NCI-H1105 treated with DMSO at 0.1 percent for 48 hours (cell line): ENCODE measurements around the gene PTPRM.

Source experiments
- DNase-seq: peaks from one replicate; lab custom pipeline; 2025; lab: John Stamatoyannopoulos, UW

The PTPRM gene

GRCh38 chr18:7567474-7568425 is 634 bp downstream of the PTPRM start:
- DNase-seq = peak; percentile 5

GRCh38 chr18:7568426-7568825 is 1.3 kb downstream of the PTPRM start:
- DNase-seq = no peak

- no peak for DNase-seq
Observed at GRCh38 chr18:7571626-7572025, 4.5 kb downstream of the PTPRM start.

GRCh38 chr18:7572822-7573221 is 5.7 kb downstream of the PTPRM start:
- no peak for DNase-seq

DNA sequence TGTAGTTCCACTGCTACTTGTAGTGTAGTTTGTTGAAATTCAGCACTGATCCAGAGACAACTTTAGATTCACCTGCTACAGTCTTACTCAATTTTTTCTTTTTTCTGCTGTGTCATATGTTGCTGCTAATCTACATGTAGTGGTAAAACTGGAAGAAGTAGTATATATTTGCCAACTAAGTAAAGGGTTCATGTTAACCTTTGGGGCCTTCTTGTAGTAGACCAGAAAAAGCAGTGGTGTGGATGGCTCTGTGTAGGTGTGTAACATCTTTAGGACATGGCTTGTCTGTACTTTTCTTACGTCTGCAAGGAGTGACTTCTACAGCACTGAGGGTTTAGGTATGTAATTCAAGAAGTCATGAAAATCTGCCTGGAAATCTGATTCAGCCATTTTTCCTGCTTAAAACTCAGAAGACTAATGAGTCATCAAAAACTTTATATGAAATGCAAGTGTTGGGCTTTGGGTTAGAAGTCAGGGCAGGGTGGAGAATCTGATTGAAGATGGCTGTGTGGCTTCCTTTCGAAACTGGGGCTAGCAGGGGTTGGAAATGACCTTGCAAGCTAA is 8.4 kb downstream of the PTPRM start:
- no peak for DNase-seq

GRCh38 chr18:7576077-7576476 is 9.0 kb downstream of the PTPRM start:
- DNase-seq = no peak

DNA sequence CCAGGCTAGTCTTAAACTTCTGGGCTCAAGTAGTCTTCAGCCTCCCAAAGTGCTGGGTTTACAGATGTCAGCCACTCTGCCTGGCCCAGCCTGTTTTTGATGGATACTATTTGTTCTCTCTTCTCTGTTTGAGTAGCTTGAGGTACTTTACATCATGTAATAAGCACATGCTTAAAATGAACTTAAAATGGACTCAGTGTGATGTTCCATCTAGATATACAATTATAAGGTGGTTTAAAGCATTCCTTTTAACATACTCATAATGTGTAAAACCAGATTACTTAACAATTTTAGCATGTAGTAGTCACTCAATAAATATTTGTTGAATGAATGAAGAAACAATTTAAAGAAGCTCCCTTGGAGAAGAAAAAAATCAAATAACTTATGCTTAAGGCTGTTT is 9.6 kb downstream of the PTPRM start:
- DNase-seq = no peak

DNA sequence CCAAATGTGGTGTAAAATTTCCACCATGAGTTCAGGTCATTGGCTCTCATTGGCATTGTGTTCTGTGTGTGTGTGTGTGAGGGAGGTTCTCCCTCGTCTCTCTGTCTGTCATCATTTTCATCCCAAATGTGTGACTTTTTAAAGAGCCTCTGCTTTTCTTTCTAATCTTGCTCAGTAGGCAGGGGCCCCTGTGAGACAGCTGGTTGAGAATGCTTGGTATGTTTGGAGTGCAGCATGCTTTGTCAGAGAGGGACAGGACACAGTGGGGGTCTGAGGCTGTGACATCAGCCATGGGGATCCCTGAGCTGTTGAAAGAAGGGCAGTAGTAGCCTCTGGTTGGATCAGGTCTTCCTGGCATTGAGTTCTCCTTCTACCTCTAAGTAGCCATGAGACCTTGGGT is 10.6 kb downstream of the PTPRM start:
- DNase-seq = no peak

- no peak for DNase-seq
Observed at GRCh38 chr18:7579176-7579917, 12.2 kb downstream of the PTPRM start.

DNA sequence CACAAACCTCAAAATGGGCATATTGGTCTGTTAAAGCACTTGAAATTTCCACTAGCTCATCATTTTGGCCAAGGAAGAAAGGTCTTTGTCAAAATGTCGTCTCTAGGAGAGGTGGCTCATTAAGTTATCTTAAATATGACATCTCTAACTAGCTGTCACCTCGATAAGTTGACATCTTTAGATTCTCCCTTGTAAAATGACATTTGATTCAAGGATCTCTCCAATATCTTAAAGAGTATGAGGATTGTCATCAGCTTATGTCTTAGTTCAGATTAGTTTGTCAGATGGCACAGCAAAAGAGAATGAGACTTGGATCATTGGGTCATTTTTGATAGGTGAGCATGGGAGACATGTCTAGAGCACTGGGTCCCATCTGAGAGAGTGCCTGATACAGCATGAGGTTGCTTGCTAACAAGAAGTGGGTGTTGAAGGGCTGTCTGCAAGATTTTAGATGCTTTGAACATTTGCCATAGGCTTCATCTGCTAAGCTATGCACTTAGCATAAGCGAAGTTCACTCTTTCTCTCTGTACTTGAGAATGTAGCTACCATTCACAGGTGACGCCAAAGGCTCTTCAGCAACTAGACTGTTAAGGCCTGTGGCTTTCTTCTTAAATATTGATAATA is 12.9 kb downstream of the PTPRM start:
- no peak for DNase-seq

- no peak for DNase-seq
Observed at GRCh38 chr18:7584646-7585275, 17.6 kb downstream of the PTPRM start.

- no peak for DNase-seq
Observed at GRCh38 chr18:7585276-7585670, 18.2 kb downstream of the PTPRM start.

GRCh38 chr18:7586379-7586778 is 19.3 kb downstream of the PTPRM start:
- DNase-seq = no peak

- DNase-seq = no peak
Observed at GRCh38 chr18:7590826-7591560, 23.9 kb downstream of the PTPRM start.

- no peak for DNase-seq
Observed at GRCh38 chr18:7592305-7593071, 25.4 kb downstream of the PTPRM start.

GRCh38 chr18:7593218-7593819 is 26.2 kb downstream of the PTPRM start:
- peak; percentile 35 for DNase-seq

GRCh38 chr18:7596147-7596546 is 29.0 kb downstream of the PTPRM start:
- DNase-seq = no peak

- no peak for DNase-seq
Observed at GRCh38 chr18:7597500-7597899, 30.4 kb downstream of the PTPRM start.

- DNase-seq = no peak
Observed at GRCh38 chr18:7598167-7599047, 31.3 kb downstream of the PTPRM start.
